ENCODE measurements around the gene DIDO1. TPM values are rescaled to one million over a fixed set of nuclear protein-coding genes. Genes with fewer than 3 reads are reported as not detected.

Gene DIDO1
- total RNA-seq, 1 experiment from 2014 or later, result 85.9 TPM

GRCh38 chr20:62880147-62880934 is 46.0 kb downstream of the DIDO1 start:
- Histone ChIP-seq H4K91ac (ENCODE audit: insufficient read length, low read depth, low read length) (no peak overlapping the region), H3K4ac (ENCODE audit: low read depth, low read length) (no peak overlapping the region), H3K79me2 (ENCODE audit: insufficient read depth, low read length) (no peaks in the 10 kb centered on the region), H3K14ac (ENCODE audit: insufficient read depth, low read length) (no peak overlapping the region; the same call in 1 of the 2 replicates), H4K20me1 (ENCODE audit: control insufficient read depth, insufficient read depth, insufficient read length) (no peaks in the 10 kb centered on the region), H3K27ac (ENCODE audit: insufficient read length, low read depth, low read length) (no peak overlapping the region), H2BK15ac (ENCODE audit: low read depth, low read length) (no peak overlapping the region), H2BK20ac (ENCODE audit: low read depth, low read length, poor library complexity, severe bottlenecking) (no peak overlapping the region), H4K8ac (replicated peaks; ENCODE audit: insufficient read length, low read depth, low read length) (no peak overlapping the region), H2AK5ac (ENCODE audit: insufficient read length, low read length) (no peak overlapping the region), H3K9me3 (ENCODE audit: control insufficient read depth, low read depth, low read length) (no peaks in the 10 kb centered on the region), H2BK5ac (ENCODE audit: insufficient read length, low read length) (no peak overlapping the region), H3K4me1 (ENCODE audit: insufficient read depth, low read length) (no peaks in the 10 kb centered on the region; the same call in 1 of the 2 replicates), H2AFZ (ENCODE audit: low read length) (no peak overlapping the region), H3K27me3 (ENCODE audit: insufficient read depth, low read length) (no peaks in the 10 kb centered on the region), H3K18ac (ENCODE audit: insufficient read length, low read depth, low read length) (no peak overlapping the region), H2BK12ac (ENCODE audit: insufficient read length, low read depth, low read length) (no peak overlapping the region), H3K23me2 (ENCODE audit: insufficient read length, low read depth, low read length, poor library complexity, severe bottlenecking) (no peaks in the 10 kb centered on the region), H3T11ph (ENCODE audit: low read length) (no peak overlapping the region), H3K4me2 (ENCODE audit: insufficient read depth, insufficient read length, low read length) (no peak overlapping the region), H3K56ac (ENCODE audit: insufficient read length, low read depth, low read length) (no peak overlapping the region), H3K79me1 (ENCODE audit: insufficient read depth, low read depth, low read length, poor library complexity, severe bottlenecking) (no peaks in the 10 kb centered on the region), H3K9ac (ENCODE audit: extremely low read depth, insufficient read length, low read length) (no peak overlapping the region), H2BK120ac (ENCODE audit: low read depth, low read length, poor library complexity, severe bottlenecking) (no peak overlapping the region), H3K23ac (ENCODE audit: insufficient read length, low read depth, low read length) (no peak overlapping the region), H4K5ac (ENCODE audit: insufficient read length, low read depth, low read length) (no peak overlapping the region)
- Mint-ChIP-seq H3K27me3 (ENCODE audit: low read depth) (peaks cover 3% of the 10 kb centered on the region; the same call in 1 of the 2 replicates), H3K27ac (no peak overlapping the region), H3K4me1 (peaks cover 26 to 37% of the 10 kb centered on the region in 2 experiments), H3K4me3 (no peak overlapping the region), H3K36me3 (ENCODE audit: insufficient read depth in 1 of 3, low read depth in 3 of 3) (peaks cover 0 to 35% (median 11%) of the 10 kb centered on the region in 3 experiments; a peak in 5 of 7 replicates), H3K9me3 (peaks cover 0 to 3% of the 10 kb centered on the region in 2 experiments; a peak in 2 of 5 replicates)
- no CpG with 5 or more reads among the region's 37 CpGs for WGBS (ENCODE audit: extremely low coverage, insufficient read length, low lambda C conversion rate)
- DNase-seq, result no peak
- TF ChIP-seq CTCF (conservative IDR thresholded peaks at IDR 0.05), result no peak
